Measurements from ENCODE around the gene SLC30A10. TPM values are rescaled to one million over a fixed set of nuclear protein-coding genes. Genes with fewer than 3 reads are reported as not detected.
"Not testable (repeated sequence)": the region's sequence is repeated elsewhere in the genome, so short reads cannot be mapped to it uniquely, and the experiment has no call there.

SLC30A10 gene
- total RNA-seq, 2 donors from 2014 or later: not detected

DNA sequence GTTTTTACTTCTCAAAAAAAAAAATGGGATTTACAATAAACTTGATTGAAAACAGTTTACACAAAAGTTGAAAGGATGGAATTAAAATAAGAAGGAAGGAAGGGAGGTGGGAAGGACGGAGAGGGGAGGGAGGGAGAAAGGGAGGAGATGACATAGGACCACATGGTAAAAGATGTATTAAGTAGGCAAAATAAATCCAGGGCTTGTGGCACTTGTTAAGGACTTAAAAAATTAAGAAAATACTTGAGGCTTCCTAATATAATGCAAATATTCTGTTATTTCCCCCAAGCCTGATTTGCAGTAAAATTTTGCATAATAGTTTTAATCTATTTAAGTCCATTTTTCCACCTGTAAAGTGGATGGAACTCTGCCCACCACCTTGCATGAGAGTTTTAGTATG lies 27.5 kb downstream of the SLC30A10 start:
- H3K27me3 Mint-ChIP-seq (ENCODE audit: low read depth): peaks cover 12% of the 10 kb centered on the region
- H3K36me3 Mint-ChIP-seq (ENCODE audit: insufficient read depth in 2 of 2): no peaks in the 10 kb centered on the region
- no peak for DNase-seq
- no peaks in the 10 kb centered on the region for H3K9me3 Mint-ChIP-seq
- H3K4me3 Mint-ChIP-seq: no peak overlapping the region
- ATAC-seq (replicated peaks in 1 of 2): no peak
- no peak overlapping the region for H3K27ac Mint-ChIP-seq
- no peaks in the 10 kb centered on the region for H3K4me1 Mint-ChIP-seq (ENCODE audit: low read depth)

DNA sequence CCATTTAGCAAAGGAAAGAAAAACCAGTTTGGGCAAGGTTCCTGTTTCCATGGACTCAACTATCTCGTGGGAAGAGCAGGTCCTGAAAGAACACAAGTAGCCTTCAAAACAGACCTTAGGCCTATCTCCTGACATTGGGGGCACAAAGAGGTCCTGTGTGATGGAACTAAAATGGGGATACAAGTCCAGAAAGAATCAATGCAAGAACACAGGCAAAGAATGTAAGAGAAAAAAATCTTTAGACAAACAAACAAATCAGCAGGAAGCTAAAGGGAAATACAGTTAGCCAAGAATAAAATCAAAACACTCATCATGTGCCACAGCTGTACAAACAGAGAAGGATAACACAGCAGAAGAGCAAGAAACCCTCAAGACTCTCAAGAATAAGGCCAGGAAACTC lies 28.2 kb downstream of the SLC30A10 start:
- Mint-ChIP-seq H3K4me3 (no peak overlapping the region), H3K36me3 (ENCODE audit: insufficient read depth in 2 of 2) (no peaks in the 10 kb centered on the region), H3K4me1 (ENCODE audit: low read depth) (no peaks in the 10 kb centered on the region)

DNA sequence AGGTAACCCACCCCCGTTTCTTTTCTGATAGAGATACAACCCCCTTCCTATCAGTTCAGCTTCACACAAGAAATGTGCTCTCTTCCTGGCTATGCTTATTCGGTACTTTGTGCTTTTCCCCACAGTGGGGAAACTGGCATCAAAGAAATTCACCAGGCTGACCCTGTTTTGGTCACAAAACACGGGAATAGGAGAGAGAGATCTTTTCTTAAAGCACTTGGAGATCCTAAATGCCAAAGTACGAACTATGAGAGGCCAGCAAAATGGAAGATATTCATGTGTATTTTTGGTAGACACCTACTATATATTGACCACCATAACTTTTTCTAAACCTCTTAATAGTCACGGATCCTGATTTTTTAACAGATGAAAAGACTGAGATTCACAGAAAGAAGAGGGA lies 30.0 kb downstream of the SLC30A10 start:
- Mint-ChIP-seq H3K27me3 (ENCODE audit: low read depth) (peaks cover 12% of the 10 kb centered on the region), H3K27ac (no peak overlapping the region), H3K36me3 (ENCODE audit: insufficient read depth in 2 of 2) (no peaks in the 10 kb centered on the region), H3K4me1 (ENCODE audit: low read depth) (no peaks in the 10 kb centered on the region), H3K9me3 (no peaks in the 10 kb centered on the region), H3K4me3 (no peak overlapping the region)
- DNase-seq (no peak), ATAC-seq (replicated peaks in 1 of 2) (no peak)

More for the DNA sequence above, 28.2 kb downstream of the SLC30A10 start:
- no peak for DNase-seq
- ATAC-seq (replicated peaks in 1 of 2): no peak
- no peaks in the 10 kb centered on the region for H3K9me3 Mint-ChIP-seq
- peaks cover 12% of the 10 kb centered on the region for H3K27me3 Mint-ChIP-seq (ENCODE audit: low read depth)
- no peak overlapping the region for H3K27ac Mint-ChIP-seq

DNA sequence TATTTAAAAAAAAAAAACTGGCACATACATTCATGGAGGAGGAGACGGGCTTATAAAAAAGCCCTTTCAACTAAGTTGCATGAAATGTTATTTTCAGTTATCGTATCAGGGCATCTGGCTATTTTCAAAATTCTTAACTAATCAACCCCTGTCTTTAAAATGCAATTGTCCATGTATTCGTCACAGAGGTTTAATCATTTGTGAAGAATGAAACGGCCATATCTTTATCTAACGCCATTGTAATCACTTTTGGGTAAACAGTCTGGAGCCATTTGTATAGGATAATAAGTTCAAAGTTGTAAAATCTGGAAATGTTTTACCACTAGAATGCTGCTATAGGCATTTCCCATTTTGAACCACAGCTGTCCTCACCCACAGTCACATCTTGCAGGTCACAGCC lies 30.4 kb downstream of the SLC30A10 start:
- no peak for ATAC-seq (replicated peaks in 1 of 2)
- H3K4me1 Mint-ChIP-seq (ENCODE audit: low read depth): no peaks in the 10 kb centered on the region
- H3K4me3 Mint-ChIP-seq: no peak overlapping the region
- H3K36me3 Mint-ChIP-seq (ENCODE audit: insufficient read depth in 2 of 2): no peaks in the 10 kb centered on the region
- no peak overlapping the region for H3K27ac Mint-ChIP-seq
- no peak for DNase-seq
- peaks cover 12% of the 10 kb centered on the region for H3K27me3 Mint-ChIP-seq (ENCODE audit: low read depth)
- no peaks in the 10 kb centered on the region for H3K9me3 Mint-ChIP-seq

- DNase-seq; H3K9me3 Mint-ChIP-seq; H3K4me3 Mint-ChIP-seq; H3K36me3 Mint-ChIP-seq (ENCODE audit: insufficient read depth in 2 of 2); ATAC-seq (replicated peaks in 1 of 2); H3K27me3 Mint-ChIP-seq (ENCODE audit: low read depth); H3K27ac Mint-ChIP-seq; H3K4me1 Mint-ChIP-seq (ENCODE audit: low read depth): not testable (repeated sequence)
Observed at GRCh38 chr1:219892271-219892670, 36.1 kb downstream of the SLC30A10 start.

DNA sequence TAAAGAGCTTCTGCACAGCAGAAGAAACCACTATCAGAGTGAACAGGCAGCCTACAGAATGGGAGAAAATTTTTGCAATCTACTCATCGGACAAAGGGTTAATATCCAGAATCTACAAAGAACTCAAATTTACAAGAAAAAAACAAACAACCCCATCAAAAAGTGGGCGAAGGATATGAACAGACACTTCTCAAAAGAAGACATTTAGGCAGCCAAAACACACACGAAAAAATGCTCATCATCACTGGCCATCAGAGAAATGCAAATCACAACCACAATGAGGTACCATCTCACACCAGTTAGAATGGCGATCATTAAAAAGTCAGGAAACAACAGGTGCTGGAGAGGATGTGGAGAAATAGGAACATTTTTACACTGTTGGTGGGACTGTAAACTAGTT lies 36.5 kb downstream of the SLC30A10 start:
- H3K27ac Mint-ChIP-seq; H3K4me1 Mint-ChIP-seq (ENCODE audit: low read depth); H3K4me3 Mint-ChIP-seq; ATAC-seq (replicated peaks in 1 of 2); H3K36me3 Mint-ChIP-seq (ENCODE audit: insufficient read depth in 2 of 2); DNase-seq; H3K9me3 Mint-ChIP-seq; H3K27me3 Mint-ChIP-seq (ENCODE audit: low read depth): not testable (repeated sequence)

- H3K27ac Mint-ChIP-seq; ATAC-seq (replicated peaks in 1 of 2); H3K27me3 Mint-ChIP-seq (ENCODE audit: low read depth); H3K4me3 Mint-ChIP-seq; H3K36me3 Mint-ChIP-seq (ENCODE audit: insufficient read depth in 2 of 2); H3K9me3 Mint-ChIP-seq; H3K4me1 Mint-ChIP-seq (ENCODE audit: low read depth); DNase-seq: not testable (repeated sequence)
Observed at GRCh38 chr1:219888667-219889066, 39.7 kb downstream of the SLC30A10 start.

DNA sequence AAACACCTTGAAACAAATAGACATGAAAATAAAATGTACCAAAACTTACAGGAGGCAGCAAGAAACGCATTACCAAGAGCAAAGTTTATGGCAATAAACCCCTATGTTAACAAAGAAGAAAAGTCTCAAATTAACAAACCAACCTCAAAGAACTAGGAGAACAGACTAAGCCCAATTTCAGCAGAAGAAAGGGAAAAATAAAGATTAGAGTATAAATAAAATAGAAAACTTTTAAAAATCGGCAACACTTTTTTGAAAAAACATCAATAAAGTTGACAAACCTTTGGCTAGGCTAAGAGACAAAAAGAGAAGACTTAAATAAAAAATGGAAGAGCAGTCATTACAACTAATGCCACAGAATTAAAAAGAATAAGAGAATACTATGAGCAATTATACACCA lies 42.7 kb downstream of the SLC30A10 start:
- no peak overlapping the region for H3K4me3 Mint-ChIP-seq

DNA sequence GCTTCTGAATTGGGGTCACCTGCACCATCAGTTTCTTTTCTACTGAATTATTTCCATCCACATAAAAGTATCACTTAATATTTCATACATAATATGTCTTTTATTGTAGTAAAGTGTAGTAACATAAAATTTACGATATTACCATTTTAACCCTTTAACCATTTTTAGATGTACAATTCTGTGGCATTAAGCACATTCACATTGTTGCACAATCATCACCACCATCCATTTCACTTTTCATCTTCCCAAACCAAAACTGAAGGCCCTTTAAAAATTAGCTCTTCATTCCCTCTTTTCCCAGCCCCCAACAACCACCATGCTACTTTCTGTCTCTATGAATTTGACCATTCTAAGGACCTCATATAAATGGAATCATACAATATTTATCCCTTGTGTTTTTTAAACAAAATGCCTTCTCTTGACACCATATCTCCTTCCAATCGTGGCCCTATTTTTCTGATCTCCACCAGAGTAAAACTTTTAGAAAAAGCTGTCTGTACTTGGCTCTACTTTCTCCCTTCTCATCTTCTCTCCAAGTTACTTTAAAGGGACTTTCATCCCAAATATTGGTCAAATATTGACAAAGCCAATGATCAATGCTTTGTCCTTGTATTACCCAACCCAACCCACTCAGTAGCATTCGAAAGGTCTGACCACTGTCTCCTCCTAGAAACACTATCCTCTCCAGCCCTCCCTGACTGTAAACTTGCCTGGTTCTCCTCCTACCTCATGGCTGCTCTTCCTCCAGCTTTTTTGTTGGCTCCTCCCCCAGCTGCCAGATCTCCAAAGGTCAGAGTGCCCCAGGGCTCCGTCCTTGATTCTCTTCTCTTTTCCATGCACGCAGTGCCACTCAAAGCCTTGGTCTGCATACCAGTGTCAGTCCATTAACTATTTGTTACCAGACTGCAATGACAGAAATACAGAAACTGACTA lies 44.7 kb downstream of the SLC30A10 start:
- ATAC-seq (replicated peaks in 1 of 2): no peak
- Mint-ChIP-seq H3K9me3 (no peaks in the 10 kb centered on the region), H3K36me3 (ENCODE audit: insufficient read depth in 2 of 2) (no peaks in the 10 kb centered on the region)

More for the DNA sequence above, 42.7 kb downstream of the SLC30A10 start:
- Mint-ChIP-seq H3K4me1 (ENCODE audit: low read depth) (no peaks in the 10 kb centered on the region), H3K27ac (no peak overlapping the region), H3K27me3 (ENCODE audit: low read depth) (peaks cover 7% of the 10 kb centered on the region), H3K9me3 (no peaks in the 10 kb centered on the region), H3K36me3 (ENCODE audit: insufficient read depth in 2 of 2) (no peaks in the 10 kb centered on the region)
- no peak for DNase-seq
- no peak for ATAC-seq (replicated peaks in 1 of 2)

GRCh38 chr1:219882755-219883154 lies 45.6 kb downstream of the SLC30A10 start:
- Mint-ChIP-seq H3K27ac (no peak overlapping the region), H3K27me3 (ENCODE audit: low read depth) (peaks cover 7% of the 10 kb centered on the region), H3K36me3 (ENCODE audit: insufficient read depth in 2 of 2) (no peaks in the 10 kb centered on the region), H3K4me1 (ENCODE audit: low read depth) (no peaks in the 10 kb centered on the region), H3K9me3 (no peaks in the 10 kb centered on the region), H3K4me3 (no peak overlapping the region)
- no peak for ATAC-seq (replicated peaks in 1 of 2)
- no peak for DNase-seq

More for the DNA sequence above, 44.7 kb downstream of the SLC30A10 start:
- no peak overlapping the region for H3K4me3 Mint-ChIP-seq
- peaks cover 7% of the 10 kb centered on the region for H3K27me3 Mint-ChIP-seq (ENCODE audit: low read depth)
- no peak overlapping the region for H3K27ac Mint-ChIP-seq
- no peak for DNase-seq
- no peaks in the 10 kb centered on the region for H3K4me1 Mint-ChIP-seq (ENCODE audit: low read depth)

- no peak for ATAC-seq (replicated peaks in 1 of 2)
- Mint-ChIP-seq H3K4me1 (ENCODE audit: low read depth) (no peaks in the 10 kb centered on the region), H3K4me3 (no peak overlapping the region), H3K36me3 (ENCODE audit: insufficient read depth in 2 of 2) (no peaks in the 10 kb centered on the region), H3K27me3 (ENCODE audit: low read depth) (peaks cover 7% of the 10 kb centered on the region), H3K27ac (no peak overlapping the region), H3K9me3 (no peaks in the 10 kb centered on the region)
- DNase-seq: no peak
Observed at GRCh38 chr1:219882096-219882495, 46.3 kb downstream of the SLC30A10 start.

GRCh38 chr1:219880765-219881457 lies 47.4 kb downstream of the SLC30A10 start:
- Mint-ChIP-seq H3K27ac (no peak overlapping the region), H3K4me1 (ENCODE audit: low read depth) (no peaks in the 10 kb centered on the region), H3K4me3 (no peak overlapping the region), H3K9me3 (no peaks in the 10 kb centered on the region), H3K27me3 (ENCODE audit: low read depth) (peaks cover 7% of the 10 kb centered on the region), H3K36me3 (ENCODE audit: insufficient read depth in 2 of 2) (no peaks in the 10 kb centered on the region)
- ATAC-seq (replicated peaks in 1 of 2): no peak
- no peak for DNase-seq

DNA sequence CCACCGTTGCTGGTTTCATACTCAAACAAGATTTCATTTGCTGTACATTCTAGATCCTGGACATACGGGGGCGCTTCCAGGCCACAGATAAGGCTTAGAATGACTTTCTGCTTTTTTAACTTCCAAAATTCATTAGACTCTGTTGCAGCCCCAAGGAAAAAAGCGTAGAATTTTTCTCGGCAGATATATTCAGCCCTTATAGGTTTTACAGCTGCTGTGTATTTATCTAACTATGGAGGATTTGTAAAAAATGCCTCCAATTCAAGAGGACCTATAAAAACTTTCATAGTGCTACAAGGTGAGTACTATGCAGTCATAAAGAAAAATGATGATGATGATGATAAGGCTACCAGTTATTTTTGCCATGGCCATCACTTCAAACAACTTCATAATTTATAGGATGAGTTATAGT lies 51.6 kb downstream of the SLC30A10 start:
- H3K4me3 Mint-ChIP-seq: no peak overlapping the region

More for the DNA sequence above, 51.6 kb downstream of the SLC30A10 start:
- Mint-ChIP-seq H3K36me3 (ENCODE audit: insufficient read depth in 2 of 2) (no peaks in the 10 kb centered on the region), H3K27me3 (ENCODE audit: low read depth) (no peaks in the 10 kb centered on the region), H3K9me3 (no peaks in the 10 kb centered on the region), H3K4me1 (ENCODE audit: low read depth) (no peaks in the 10 kb centered on the region), H3K27ac (no peak overlapping the region)
- no peak for ATAC-seq (replicated peaks in 1 of 2)
- DNase-seq: no peak
